Smooth muscle cell (in vitro differentiated cells): Measurements from ENCODE around the gene C2CD2L. TPM values are rescaled to one million over a fixed set of nuclear protein-coding genes. Genes with fewer than 3 reads are reported as not detected.

Experiments used
- DNase-seq: peaks from one replicate; lab custom pipeline; 2025; ENCODE audit not compliant: unreplicated experiment; lab: John Stamatoyannopoulos, UW
- H2AFZ ChIP-seq: fragments of 200-600 bp; sonication (generic); 2 replicates; pipeline ENCODE4 v1.6.0; 2016; ENCODE audit warnings: antibody characterized with exemption, low read depth, mild to moderate bottlenecking
- H3F3A ChIP-seq: fragments of 200-600 bp; sonication (generic); 2 replicates; pipeline ENCODE4 v1.6.0; 2017; ENCODE audit warnings: antibody characterized with exemption, low read depth
- H3K27ac ChIP-seq: fragments of 200-600 bp; sonication (generic); 2 replicates; pipeline ENCODE4 v1.5.1; 2016; ENCODE audit warnings: low read depth, mild to moderate bottlenecking
- H3K27me3 ChIP-seq: fragments of 200-600 bp; sonication (generic); 2 replicates; pipeline ENCODE4 v1.6.1; 2016; ENCODE audit warnings: low read depth, mild to moderate bottlenecking
- H3K36me3 ChIP-seq: fragments of 200-600 bp; sonication (generic); 2 replicates; pipeline ENCODE4 v1.5.1; 2016; ENCODE audit warnings: low read depth
- H3K4me1 ChIP-seq: fragments of 200-600 bp; sonication (generic); 2 replicates; pipeline ENCODE4 v1.5.1; 2016; ENCODE audit warnings: low read depth
- H3K4me2 ChIP-seq: fragments of 200-600 bp; sonication (generic); 2 replicates; pipeline ENCODE4 v1.6.0; 2016; ENCODE audit warnings: mild to moderate bottlenecking
- H3K4me3 ChIP-seq: fragments of 200-600 bp; sonication (generic); 2 replicates; pipeline ENCODE4 v1.5.1; 2016; ENCODE audit warnings: mild to moderate bottlenecking
- H3K79me2 ChIP-seq: fragments of 200-600 bp; sonication (generic); 2 replicates; pipeline ENCODE4 v1.6.0; 2016; ENCODE audit warnings: low read depth, mild to moderate bottlenecking
- H3K9ac ChIP-seq: fragments of 200-600 bp; sonication (generic); 2 replicates; pipeline ENCODE4 v1.6.0; 2016; ENCODE audit warnings: low read depth
- H3K9me3 ChIP-seq: fragments of 200-600 bp; sonication (generic); replicated peaks from 2 replicates; pipeline ENCODE4 v1.5.1; 2016; ENCODE audit warnings: low read depth
- H4K20me1 ChIP-seq: fragments of 200-600 bp; sonication (generic); 2 replicates; pipeline ENCODE4 v1.6.0; 2016; ENCODE audit warnings: low read depth
- WGBS: methylation state at CpG from one replicate; pipeline ENCODE4 v1.1.7; 2016; ENCODE audit warnings: low lambda C conversion rate; 5-methylcytosine and 5-hydroxymethylcytosine counted together
- polyA plus RNA-seq: library from polyadenylated mRNA; unstranded; fragments of >200 nt; fragmentation: Nextera tagmentation; extraction: Ambion mirVana; gene quantifications from 2 replicates; pipeline ENCODE4 v1.2.1, GENCODE V29; 2016
- total RNA-seq: library from RNA; depleted of rRNA; stranded (reverse); fragments of >200 nt; gene quantifications from 2 replicates; pipeline ENCODE4 v1.2.3, GENCODE V29; 2014
- TF ChIP-seq, protein P1 (sequence below): fragments of 200-600 bp; sonication (generic); IDR thresholded peaks from 2 replicates; pipeline ENCODE4 v1.5.1; 2017; ENCODE audit warnings: borderline replicate concordance, mild to moderate bottlenecking, antibody characterized with exemption; ENCODE audit not compliant: insufficient read depth, poor library complexity, severe bottlenecking

C2CD2L gene
- total and polyA plus RNA-seq, 2 experiments from 2014 or later: 4.8 to 7.2 TPM

DNA sequence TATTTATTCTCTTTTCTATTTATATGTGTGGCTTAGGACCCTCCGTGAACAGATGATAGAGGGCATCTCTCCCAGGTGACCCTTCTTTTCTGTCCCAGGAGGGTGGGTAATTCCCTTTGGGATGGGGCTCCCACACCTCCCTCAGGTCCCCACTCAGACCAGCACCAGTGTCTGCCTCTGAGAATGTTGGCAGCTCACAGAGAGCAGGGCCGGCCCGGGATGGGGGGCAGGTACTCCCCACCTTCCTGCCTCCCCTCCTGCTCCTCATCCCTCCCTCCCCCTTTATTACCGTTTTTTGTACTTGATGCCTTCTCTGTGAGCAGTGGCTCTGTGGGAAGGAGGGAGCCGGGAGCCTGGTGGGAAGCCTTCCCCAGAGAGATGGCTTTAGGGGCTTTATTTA, 9.5 kb downstream of the C2CD2L start:
- H3K4me3 ChIP-seq: no peak overlapping the region
- no peaks in the 10 kb centered on the region for H3K79me2 ChIP-seq
- H3K36me3 ChIP-seq: no peaks in the 10 kb centered on the region
- no peaks in the 10 kb centered on the region for H3K9me3 ChIP-seq
- no peak for DNase-seq
- H2AFZ ChIP-seq: no peak overlapping the region
- no peaks in the 10 kb centered on the region for H3K4me1 ChIP-seq
- TF ChIP-seq, protein P1, sequence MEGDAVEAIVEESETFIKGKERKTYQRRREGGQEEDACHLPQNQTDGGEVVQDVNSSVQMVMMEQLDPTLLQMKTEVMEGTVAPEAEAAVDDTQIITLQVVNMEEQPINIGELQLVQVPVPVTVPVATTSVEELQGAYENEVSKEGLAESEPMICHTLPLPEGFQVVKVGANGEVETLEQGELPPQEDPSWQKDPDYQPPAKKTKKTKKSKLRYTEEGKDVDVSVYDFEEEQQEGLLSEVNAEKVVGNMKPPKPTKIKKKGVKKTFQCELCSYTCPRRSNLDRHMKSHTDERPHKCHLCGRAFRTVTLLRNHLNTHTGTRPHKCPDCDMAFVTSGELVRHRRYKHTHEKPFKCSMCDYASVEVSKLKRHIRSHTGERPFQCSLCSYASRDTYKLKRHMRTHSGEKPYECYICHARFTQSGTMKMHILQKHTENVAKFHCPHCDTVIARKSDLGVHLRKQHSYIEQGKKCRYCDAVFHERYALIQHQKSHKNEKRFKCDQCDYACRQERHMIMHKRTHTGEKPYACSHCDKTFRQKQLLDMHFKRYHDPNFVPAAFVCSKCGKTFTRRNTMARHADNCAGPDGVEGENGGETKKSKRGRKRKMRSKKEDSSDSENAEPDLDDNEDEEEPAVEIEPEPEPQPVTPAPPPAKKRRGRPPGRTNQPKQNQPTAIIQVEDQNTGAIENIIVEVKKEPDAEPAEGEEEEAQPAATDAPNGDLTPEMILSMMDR: no peak
- no peak overlapping the region for H3K4me2 ChIP-seq
- H4K20me1 ChIP-seq: no peaks in the 10 kb centered on the region
- 85% methylated on average over 5 of the region's 5 CpGs for WGBS
- no peak overlapping the region for H3K9ac ChIP-seq
- no peaks in the 10 kb centered on the region for H3K27me3 ChIP-seq
- H3F3A ChIP-seq: no peaks in the 10 kb centered on the region
- no peak overlapping the region for H3K27ac ChIP-seq

- no peaks in the 10 kb centered on the region for H3K27me3 ChIP-seq
- TF ChIP-seq, protein P1: no peak
- DNase-seq: no peak
- H3K36me3 ChIP-seq: no peaks in the 10 kb centered on the region
- H3K9me3 ChIP-seq: no peaks in the 10 kb centered on the region
- H3K79me2 ChIP-seq: peaks cover 5% of the 10 kb centered on the region
- WGBS: 86% methylated on average over 3 of the region's 3 CpGs
- no peak overlapping the region for H3K27ac ChIP-seq
- H3K9ac ChIP-seq: no peak overlapping the region
- H4K20me1 ChIP-seq: peaks cover 2% of the 10 kb centered on the region
- no peak overlapping the region for H3K4me3 ChIP-seq
- peaks cover under 1% of the 10 kb centered on the region for H3K4me1 ChIP-seq
- H2AFZ ChIP-seq: no peak overlapping the region
- H3F3A ChIP-seq: no peaks in the 10 kb centered on the region
- H3K4me2 ChIP-seq: no peak overlapping the region
Observed at GRCh38 chr11:119117004-119117706, 10.0 kb downstream of the C2CD2L start.

- Histone ChIP-seq H3K4me2 (no peak overlapping the region), H3K36me3 (no peaks in the 10 kb centered on the region), H3K9ac (no peak overlapping the region), H3K4me3 (no peak overlapping the region), H3K79me2 (peaks cover 15% of the 10 kb centered on the region), H3K4me1 (peaks cover 6% of the 10 kb centered on the region), H3K27ac (no peak overlapping the region), H3F3A (no peaks in the 10 kb centered on the region), H4K20me1 (peaks cover 8% of the 10 kb centered on the region), H3K27me3 (no peaks in the 10 kb centered on the region), H2AFZ (no peak overlapping the region), H3K9me3 (no peaks in the 10 kb centered on the region)
- TF ChIP-seq, protein P1: no peak
- 96% methylated on average over 5 of the region's 5 CpGs for WGBS
- no peak for DNase-seq
Observed at GRCh38 chr11:119118227-119118626, 11.1 kb downstream of the C2CD2L start.

DNA sequence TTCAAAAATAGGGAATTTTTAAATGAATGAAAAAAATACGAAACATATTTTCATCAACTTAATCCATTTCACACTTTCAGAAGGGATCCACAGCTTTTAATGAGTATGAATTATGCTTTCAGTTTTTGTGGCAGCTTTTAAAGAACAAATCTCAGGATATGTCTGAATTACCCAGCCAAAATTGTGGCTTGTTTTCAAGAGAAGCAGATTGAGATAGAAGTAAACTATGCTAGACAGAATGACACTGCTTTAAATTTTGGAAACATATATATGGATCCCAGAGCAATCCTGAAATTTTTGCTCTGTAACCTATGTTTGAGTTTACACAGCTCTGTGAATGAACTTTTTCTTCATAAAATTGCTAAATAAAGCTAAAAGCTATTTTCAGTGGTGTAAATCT, 11.8 kb downstream of the C2CD2L start:
- Histone ChIP-seq H2AFZ (no peak overlapping the region), H3K4me1 (peaks cover 6% of the 10 kb centered on the region), H3K9me3 (no peaks in the 10 kb centered on the region), H3F3A (no peaks in the 10 kb centered on the region), H3K4me2 (no peak overlapping the region), H3K9ac (no peak overlapping the region), H3K4me3 (no peak overlapping the region), H3K36me3 (no peaks in the 10 kb centered on the region), H3K27me3 (no peaks in the 10 kb centered on the region), H3K27ac (no peak overlapping the region), H4K20me1 (peaks cover 8% of the 10 kb centered on the region), H3K79me2 (peaks cover 21% of the 10 kb centered on the region)
- no peak for DNase-seq
- 100% methylated on average over 1 of the region's 1 CpG for WGBS
- TF ChIP-seq, protein P1: no peak
